Measurements from ENCODE around the gene SH3BP2.

GRCh38 chr4:2859514-2859913, 66.6 kb downstream of the SH3BP2 start:
- no peak for TF ChIP-seq CTCF (IDR thresholded peaks at IDR 0.05)
- no peak for TF ChIP-seq POLR2A (IDR thresholded peaks at IDR 0.05)

All from Peyer's patch (tissue), 4 donors.